Endothelial cell of umbilical vein (primary cell): ENCODE data around the gene TMEM178B. TPM values are rescaled to one million over a fixed set of nuclear protein-coding genes. Genes with fewer than 3 reads are reported as not detected.

ENCODE experiments used
- BruUV-seq: library from RNA; stranded (reverse); fragments of 400-500 nt; replicated peaks from 2 replicates; lab custom pipeline; 2021; lab: Mats Ljungman, UMichigan
- CTCF ChIA-PET: fragments of 300-600, 350-600 bp; sonication (Branson Sonifier 250); formaldehyde crosslinking; loops from one replicate; lab custom pipeline; 2021; ENCODE audit warnings: antibody characterized with exemption, inconsistent platforms; lab: Charles Lee
- POLR2A ChIA-PET: fragments of 300-600, 350-600 bp; sonication (Branson Sonifier 250); formaldehyde crosslinking; loops from one replicate; lab custom pipeline; 2021; ENCODE audit warnings: antibody characterized with exemption, inconsistent platforms; lab: Charles Lee
- DNase-seq: peaks from one replicate; pipeline ENCODE4 v3.0.0-alpha.2; 2011; ENCODE audit warnings: low read depth, low spot score
- FAIRE-seq: peaks from 2 replicates; lab custom pipeline; 2011; peaks lifted over from hg19 to GRCh38; lab: Jason Lieb, UNC
- H2AFZ ChIP-seq: 2 replicates; pipeline ENCODE4 v1.6.0; 2012; ENCODE audit warnings: low read depth, low read length, control low read depth, inconsistent platforms
- H3K27ac ChIP-seq: 2 replicates; pipeline ENCODE4 v1.5.1; 2011; ENCODE audit warnings: low read depth, mild to moderate bottlenecking, control low read depth, low read length, moderate library complexity; ENCODE audit not compliant: insufficient read depth
- H3K27me3 ChIP-seq, 2 experiments: 2 replicates each; pipeline versions ENCODE4 v1.6.0 to v1.6.1; 2011; ENCODE audit warnings: low read length in 2 of 2, mixed read lengths in 1 of 2; ENCODE audit not compliant: control insufficient read depth in 2 of 2, insufficient read depth in 2 of 2
- H3K36me3 ChIP-seq, 2 experiments: 2 replicates in 1 of 2; 3 replicates in 1 of 2; pipeline ENCODE4 v1.5.1; 2011; ENCODE audit warnings: low read length in 2 of 2, mild to moderate bottlenecking in 1 of 2, moderate library complexity in 1 of 2; ENCODE audit not compliant: control insufficient read depth in 2 of 2, insufficient read depth in 2 of 2; ENCODE audit errors: extremely low read depth in 1 of 2
- H3K4me1 ChIP-seq: 3 replicates; pipeline ENCODE4 v1.5.1; 2011; ENCODE audit warnings: mild to moderate bottlenecking, low read length; ENCODE audit not compliant: control insufficient read depth, insufficient read depth; ENCODE audit errors: extremely low read depth
- H3K4me2 ChIP-seq: 2 replicates; pipeline ENCODE4 v1.6.1; 2011; ENCODE audit warnings: low read length, control low read depth, mixed read lengths; ENCODE audit not compliant: insufficient read depth
- H3K4me3 ChIP-seq, 3 experiments: fragments of 200-600 bp in 1 of 3; sonication (generic), shearing (Covaris generic) in 1 of 3; replicated peaks in 1 of 3; 2 replicates each; pipeline ENCODE4 v1.5.1; 2011 to 2016; ENCODE audit warnings: control low read depth in 3 of 3, low read length in 3 of 3, mild to moderate bottlenecking in 2 of 3, inconsistent platforms in 1 of 3, low read depth in 1 of 3, moderate library complexity in 1 of 3; ENCODE audit not compliant: insufficient read depth in 1 of 3
- H3K79me2 ChIP-seq: 2 replicates; pipeline ENCODE4 v1.6.0; 2012; ENCODE audit warnings: low read length, inconsistent platforms; ENCODE audit not compliant: control insufficient read depth, insufficient read depth
- H3K9ac ChIP-seq: replicated peaks from 2 replicates; pipeline ENCODE3; 2011; ENCODE audit warnings: low read length, control low read depth; ENCODE audit not compliant: insufficient read depth; ENCODE audit errors: extremely low read depth
- H3K9me1 ChIP-seq: replicated peaks from 3 replicates; pipeline ENCODE4 v1.6.0; 2011; ENCODE audit warnings: mild to moderate bottlenecking, low read length; ENCODE audit not compliant: control insufficient read depth, insufficient read depth; ENCODE audit errors: extremely low read depth
- H3K9me3 ChIP-seq: replicated peaks from 2 replicates; pipeline ENCODE4 v1.5.1; 2012; ENCODE audit warnings: low read length, inconsistent platforms; ENCODE audit not compliant: control insufficient read depth, insufficient read depth
- H4K20me1 ChIP-seq: replicated peaks from 2 replicates; pipeline ENCODE3; 2011; ENCODE audit warnings: mild to moderate bottlenecking, low read length; ENCODE audit not compliant: control insufficient read depth, insufficient read depth; ENCODE audit errors: extremely low read depth
- CTCF ChIP-seq, 2 donors: IDR thresholded peaks; 1 replicate in 1 of 2; 2 replicates in 1 of 2; pipeline ENCODE4 v1.5.1; 2011; ENCODE audit warnings: low read length in 2 of 2, mild to moderate bottlenecking in 2 of 2, moderate library complexity in 2 of 2, control low read depth in 1 of 2, inconsistent platforms in 1 of 2, low read depth in 1 of 2; ENCODE audit not compliant: insufficient read depth in 1 of 2; ENCODE audit errors: extremely low read depth in 1 of 2
- EZH2 ChIP-seq: IDR thresholded peaks from 2 replicates; pipeline ENCODE4 v1.6.1; 2012; ENCODE audit warnings: borderline replicate concordance, low read depth, mild to moderate bottlenecking, moderate library complexity, low read length, inconsistent platforms; ENCODE audit not compliant: severe bottlenecking
- FOS ChIP-seq: IDR thresholded peaks from 2 replicates; pipeline ENCODE4 v1.6.1; 2011; ENCODE audit warnings: mild to moderate bottlenecking, low read length, moderate library complexity, borderline replicate concordance; ENCODE audit not compliant: insufficient read depth
- GATA2 ChIP-seq: IDR thresholded peaks from 2 replicates; pipeline ENCODE4 v1.7.0; 2011; ENCODE audit warnings: low read depth, mild to moderate bottlenecking, moderate library complexity, mixed read lengths, low read length; ENCODE audit not compliant: insufficient read length, insufficient read depth
- JUN ChIP-seq: IDR thresholded peaks from 2 replicates; pipeline ENCODE4 v1.6.1; 2011; ENCODE audit warnings: borderline replicate concordance, low read depth; ENCODE audit not compliant: insufficient read length, insufficient read depth
- MAX ChIP-seq: IDR thresholded peaks from 2 replicates; pipeline ENCODE4 v1.6.1; 2011; ENCODE audit not compliant: insufficient read depth, insufficient read length
- MYC ChIP-seq: IDR thresholded peaks from one replicate; pipeline ENCODE4 v1.6.1; 2011; ENCODE audit warnings: mild to moderate bottlenecking, low read depth, low read length
- POLR2A ChIP-seq: IDR thresholded peaks from 2 replicates; pipeline ENCODE4 v1.6.1; 2012; ENCODE audit warnings: low read depth, mild to moderate bottlenecking, control low read depth, low read length
- POLR2AphosphoS5 ChIP-seq: IDR thresholded peaks from 2 replicates; pipeline ENCODE4 v1.6.1; 2012; ENCODE audit warnings: low read depth, mild to moderate bottlenecking, control low read depth, low read length, moderate library complexity; ENCODE audit not compliant: insufficient read depth
- dilution Hi-C: fragments of 300-500 bp; cut with MboI; formaldehyde crosslinking; loops from one replicate; pipeline ENCODE4 v1.15.0; 2019; ENCODE audit warnings: low sequenced_read_pairs; ENCODE audit not compliant: extremely low pct_ligation_motif_present
- intact Hi-C: fragments of 100-400 bp; cut with micrococcal nuclease; formaldehyde crosslinking; loops from one replicate; pipeline ENCODE4 v1.10.0; 2022
- polyA plus RNA-seq, 4 experiments: library from polyadenylated mRNA; depleted of rRNA in 3 of 4; stranded (reverse) in 3 of 4; unstranded in 1 of 4; fragments of >200 nt; gene quantifications; 2 replicates each; pipeline versions ENCODE4 v1.2.1 to v1.2.3, GENCODE V29; 2011 to 2012; ENCODE audit warnings: missing spikeins in 1 of 4
- total RNA-seq: library from RNA; stranded (reverse); gene quantifications from 2 replicates; pipeline ENCODE4 v1.2.3, GENCODE V29; 2021

The TMEM178B gene
- total and polyA plus RNA-seq, 2 donors (not counting 3 experiments of a cell fraction or from before 2014, with no cell fraction given): not detected

- DNase-seq: no peak
- dilution Hi-C loops (no loop called here), intact Hi-C loops (no loop called here)
- no peak overlapping the region for H3K9ac ChIP-seq
- FAIRE-seq: no peak
- BruUV-seq: no TSS peak
- TF ChIP-seq FOS (no peak), MYC (no peak), POLR2AphosphoS5 (no peak), EZH2 (no peak), JUN (no peak), POLR2A (no peak), GATA2 (no peak), CTCF (IDR thresholded peaks at IDR 0.05; ENCODE audit: extremely low read depth in 1 of 2, insufficient read depth in 1 of 2, low read depth in 1 of 2, low read length in 2 of 2) (no peak), MAX (no peak)
- H4K20me1 ChIP-seq: no peaks in the 10 kb centered on the region
- H3K9me1 ChIP-seq: no peaks in the 10 kb centered on the region
- no peak overlapping the region for H3K4me2 ChIP-seq
- no peak overlapping the region for H2AFZ ChIP-seq
- ChIA-PET POLR2A (no interaction called here), CTCF (no interaction called here)
- H3K9me3 ChIP-seq: no peaks in the 10 kb centered on the region
- no peaks in the 10 kb centered on the region for H3K36me3 ChIP-seq
- H3K79me2 ChIP-seq: no peaks in the 10 kb centered on the region
- H3K4me1 ChIP-seq: no peaks in the 10 kb centered on the region
- no peak overlapping the region for H3K4me3 ChIP-seq
- H3K27ac ChIP-seq: no peak overlapping the region
- H3K27me3 ChIP-seq: no peaks in the 10 kb centered on the region
Observed at GRCh38 chr7:141039376-141039775, 34.5 kb upstream of the TMEM178B start.
